ENCODE measurements around the gene NRTN.
"Not testable (repeated sequence)": the region's sequence is repeated elsewhere in the genome, so short reads cannot be mapped to it uniquely, and the experiment has no call there.

NRTN gene

GRCh38 chr19:5864725-5865486 lies 60.0 kb downstream of the NRTN start:
- no peak for DNase-seq

GRCh38 chr19:5865772-5866171 lies 60.9 kb downstream of the NRTN start:
- no peak for DNase-seq

- DNase-seq = no peak
Observed at GRCh38 chr19:5867201-5868136, 62.6 kb downstream of the NRTN start.

GRCh38 chr19:5870986-5871394 lies 66.1 kb downstream of the NRTN start:
- DNase-seq = no peak

GRCh38 chr19:5873617-5874199 lies 68.8 kb downstream of the NRTN start:
- no peak for DNase-seq

GRCh38 chr19:5874496-5874895 lies 69.6 kb downstream of the NRTN start:
- DNase-seq = not testable (repeated sequence)

- DNase-seq = no peak
Observed at GRCh38 chr19:5877427-5877826, 72.6 kb downstream of the NRTN start.

- no peak for DNase-seq
Observed at GRCh38 chr19:5877882-5878281, 73.0 kb downstream of the NRTN start.
